ENCODE results near the gene CHFR.
"Not testable (repeated sequence)": the region's sequence is repeated elsewhere in the genome, so short reads cannot be mapped to it uniquely, and the experiment has no call there.

Gene CHFR

DNA sequence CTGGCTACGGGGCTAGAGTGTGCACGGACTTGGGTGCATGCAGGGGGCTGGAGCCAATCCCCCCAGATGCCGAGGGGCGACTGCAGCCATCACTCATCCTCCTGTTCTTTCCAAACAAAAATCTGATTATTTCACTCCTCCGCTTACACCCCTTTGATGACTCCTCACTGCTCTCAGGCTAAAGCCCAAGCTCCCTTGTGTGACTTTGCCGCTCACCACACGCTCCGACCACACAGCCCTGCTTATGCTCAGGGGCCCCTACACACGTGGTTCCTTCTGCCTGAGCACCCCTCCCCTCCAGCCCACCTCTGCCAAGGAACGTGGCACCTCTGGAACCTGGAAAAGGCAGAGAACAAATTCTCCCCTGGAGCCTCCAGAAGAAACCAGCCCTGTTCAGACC, 13.7 kb downstream of the CHFR start:
- no peak for DNase-seq

DNA sequence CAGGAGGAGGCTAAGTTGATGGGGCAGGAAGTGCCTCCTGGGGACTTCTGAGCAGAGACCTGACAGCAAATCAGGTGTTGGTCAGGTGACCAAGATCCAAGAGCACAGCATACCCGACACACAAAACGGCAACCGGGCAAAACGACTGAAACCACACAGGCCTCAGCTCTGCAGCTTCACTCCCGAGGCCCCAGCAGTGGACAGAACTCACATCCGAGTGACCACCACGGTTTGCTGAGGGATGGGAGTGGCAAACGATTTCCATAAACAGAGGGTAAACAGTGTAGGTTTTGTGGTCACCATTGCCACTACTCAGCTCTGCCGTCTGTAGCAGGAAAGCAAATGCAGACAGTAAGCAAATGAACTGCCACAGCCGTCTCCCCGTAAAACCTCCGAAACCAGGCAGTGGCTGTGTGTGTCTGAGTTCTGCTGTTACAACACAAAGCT, 14.4 kb downstream of the CHFR start:
- no peak for DNase-seq

DNA sequence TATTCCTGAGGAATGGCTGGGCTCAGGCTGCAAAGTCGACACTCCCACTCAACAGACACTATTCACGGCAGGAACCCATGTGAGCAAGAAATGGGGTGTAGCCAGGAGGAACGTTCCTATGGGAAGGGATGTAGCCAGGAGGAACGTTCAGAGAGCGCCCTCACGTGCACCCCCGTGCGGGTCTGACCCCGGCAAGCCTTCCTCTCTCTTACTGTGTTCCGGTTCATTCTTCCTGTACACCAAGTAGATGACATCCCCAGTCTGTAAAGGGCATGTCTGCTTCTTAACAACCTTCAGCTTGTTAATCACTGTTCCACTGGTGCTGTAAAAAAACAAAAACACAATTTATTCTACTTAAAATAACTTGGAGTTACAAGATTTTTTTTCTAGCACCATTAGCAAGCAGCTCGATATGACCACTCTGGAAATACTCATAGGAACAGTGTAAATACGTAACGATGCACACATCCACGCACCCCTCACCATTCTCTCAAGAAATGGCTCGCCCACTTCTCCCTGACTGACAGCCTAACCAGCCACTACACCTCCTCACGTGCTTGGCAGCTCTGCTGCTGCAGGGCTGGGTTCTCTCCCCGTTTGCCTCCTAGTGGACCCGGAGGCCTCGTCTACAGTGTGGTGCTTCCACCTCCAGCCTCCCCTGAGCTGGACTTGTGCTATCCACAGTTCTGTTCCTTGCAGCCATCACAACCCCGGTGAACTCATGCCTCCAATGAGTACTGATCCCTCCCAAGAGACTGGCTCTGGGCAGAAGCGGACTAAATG, 15.1 kb downstream of the CHFR start:
- no peak for DNase-seq

DNA sequence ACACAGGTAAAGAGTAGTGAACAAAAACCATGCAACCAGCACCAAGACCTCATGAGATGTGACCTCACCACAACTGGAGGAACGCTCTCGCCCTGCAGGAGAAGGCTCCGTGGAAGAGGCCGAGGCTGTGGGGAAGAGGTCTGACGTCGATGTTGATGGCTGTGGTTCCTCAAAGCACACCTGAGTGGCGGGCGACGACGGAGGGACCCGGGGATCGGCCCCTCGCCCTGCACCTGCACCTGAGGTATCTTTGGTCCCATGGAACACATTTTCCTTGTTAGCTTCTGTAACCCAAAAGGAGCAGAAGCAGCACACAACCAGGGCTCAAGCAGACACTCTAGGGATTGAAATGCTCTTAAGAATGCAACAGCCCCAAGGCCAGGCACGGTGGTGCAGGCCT, 17.9 kb downstream of the CHFR start:
- no peak for DNase-seq

DNA sequence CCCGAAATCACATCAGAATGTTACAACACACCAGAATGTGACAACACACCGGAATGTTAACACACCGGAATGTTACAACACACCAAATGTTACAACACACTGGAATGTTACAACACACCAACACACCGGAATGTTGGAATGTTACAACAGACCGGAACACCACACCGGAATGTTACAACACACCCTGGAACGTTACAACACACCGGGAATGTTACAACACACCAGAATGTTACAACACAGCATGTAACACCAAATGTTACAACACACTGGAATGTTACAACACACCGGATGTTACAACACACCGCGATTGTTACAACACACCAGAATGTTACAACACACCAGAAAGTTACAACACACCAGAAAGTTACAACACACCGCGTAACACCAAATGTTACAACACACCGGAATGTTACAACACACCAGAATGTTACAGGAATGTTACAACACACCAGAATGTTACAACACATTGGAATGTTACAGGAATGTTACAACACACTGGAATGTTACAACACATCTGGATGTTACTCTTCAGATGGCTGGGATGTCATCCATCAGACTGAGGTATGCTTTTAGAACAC, 21.1 kb downstream of the CHFR start:
- no peak for DNase-seq

DNA sequence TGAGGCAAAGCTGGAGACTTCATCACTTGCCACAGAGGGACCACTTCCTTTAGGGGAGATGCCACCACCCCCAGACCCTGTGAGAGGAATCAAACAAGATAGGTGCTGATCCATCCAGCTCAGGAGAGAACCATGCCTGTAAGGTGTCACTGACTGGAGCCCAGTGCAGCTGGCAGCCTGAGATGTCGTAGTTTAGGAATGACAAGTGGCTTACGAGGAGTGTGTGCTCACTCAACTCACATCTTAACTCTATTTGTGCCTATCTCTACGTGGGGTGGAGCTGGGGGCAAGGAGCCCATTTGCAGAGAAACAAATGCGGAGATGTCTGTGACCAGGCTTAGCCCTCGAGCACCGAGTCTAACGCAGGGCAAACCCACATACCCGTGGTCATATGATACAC, 25.8 kb downstream of the CHFR start:
- DNase-seq: no peak

DNA sequence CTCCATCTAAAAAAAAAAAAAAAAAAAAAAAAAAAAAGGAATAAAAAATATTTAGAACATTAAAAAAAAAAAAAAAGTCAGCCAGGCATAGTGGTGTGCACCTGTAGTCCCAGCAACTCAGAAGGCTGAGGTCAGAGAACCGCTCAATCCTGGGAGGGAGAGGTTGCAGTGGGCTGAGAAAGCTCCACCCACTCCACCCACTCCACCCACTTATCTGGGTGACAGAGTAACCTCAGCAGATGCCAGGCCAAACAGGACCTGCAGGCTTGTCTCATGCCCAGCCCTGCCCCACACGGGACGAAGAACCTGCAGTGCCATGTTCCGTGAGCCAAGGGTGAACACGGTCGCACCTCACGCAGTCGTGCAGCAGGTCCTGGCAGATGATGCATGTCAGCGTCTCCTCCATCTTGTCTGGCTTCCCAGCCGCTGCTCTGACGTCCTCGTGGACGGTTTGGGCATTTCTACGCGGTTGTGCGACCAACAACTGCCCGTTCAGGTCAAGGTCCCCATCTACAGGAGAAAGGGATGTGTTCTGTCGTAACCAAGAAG, 28.6 kb downstream of the CHFR start:
- no peak for DNase-seq

DNA sequence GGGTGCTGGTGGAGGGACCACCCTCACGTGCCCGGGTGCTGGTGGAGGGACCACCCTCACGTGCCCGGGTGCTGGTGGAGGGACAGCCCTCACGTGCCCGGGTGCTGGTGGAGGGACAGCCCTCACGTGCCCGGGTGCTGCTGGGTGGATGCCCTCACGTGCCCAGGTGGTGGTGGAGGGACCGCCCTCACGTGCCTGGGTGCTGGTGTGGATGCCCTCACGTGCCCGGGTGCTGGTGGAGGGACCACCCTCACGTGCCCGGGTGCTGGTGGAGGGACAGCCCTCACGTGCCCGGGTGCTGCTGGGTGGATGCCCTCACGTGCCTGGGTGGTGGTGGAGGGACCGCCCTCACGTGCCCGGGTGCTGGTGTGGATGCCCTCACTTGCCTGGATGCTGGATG, 30.4 kb downstream of the CHFR start:
- DNase-seq: not testable (repeated sequence)

DNA sequence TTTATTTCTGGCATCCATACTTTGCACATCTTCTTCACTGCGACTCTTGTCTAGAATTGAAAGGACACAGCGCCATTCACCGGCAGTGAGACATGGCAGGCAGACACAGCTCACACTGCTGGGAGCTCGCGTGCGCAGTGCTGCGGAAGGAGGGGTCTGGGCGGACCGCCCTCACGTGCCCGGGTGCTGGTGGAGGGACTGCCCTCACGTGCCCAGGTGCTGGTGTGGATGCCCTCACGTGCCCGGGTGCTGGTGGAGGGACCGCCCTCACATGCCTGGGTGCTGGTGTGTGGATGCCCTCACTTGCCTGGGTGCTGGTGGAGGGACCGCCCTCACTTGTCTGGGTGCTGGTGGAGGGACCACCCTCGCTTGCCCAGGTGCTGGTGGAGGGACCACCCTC, 30.8 kb downstream of the CHFR start:
- DNase-seq: no peak

DNA sequence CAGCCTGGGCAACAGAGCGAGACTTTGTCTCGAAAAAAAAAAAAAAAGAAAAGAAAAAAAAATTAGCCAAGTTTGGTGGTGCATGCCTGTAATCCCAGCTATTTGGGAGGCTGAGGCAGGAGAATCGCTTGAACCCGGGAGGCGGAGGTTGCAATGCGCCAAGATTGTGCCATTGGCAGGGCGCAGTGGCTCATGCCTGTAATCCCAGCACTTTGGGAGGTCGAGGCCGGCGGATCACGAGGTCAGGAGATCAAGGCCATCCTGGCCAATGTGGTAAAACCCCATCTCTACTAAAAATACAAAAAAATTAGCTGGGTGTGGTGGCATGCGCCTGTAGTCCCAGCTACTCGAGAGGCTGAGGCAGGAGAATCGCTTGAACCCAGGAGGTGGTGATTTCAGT, 32.2 kb downstream of the CHFR start:
- not testable (repeated sequence) for DNase-seq

DNA sequence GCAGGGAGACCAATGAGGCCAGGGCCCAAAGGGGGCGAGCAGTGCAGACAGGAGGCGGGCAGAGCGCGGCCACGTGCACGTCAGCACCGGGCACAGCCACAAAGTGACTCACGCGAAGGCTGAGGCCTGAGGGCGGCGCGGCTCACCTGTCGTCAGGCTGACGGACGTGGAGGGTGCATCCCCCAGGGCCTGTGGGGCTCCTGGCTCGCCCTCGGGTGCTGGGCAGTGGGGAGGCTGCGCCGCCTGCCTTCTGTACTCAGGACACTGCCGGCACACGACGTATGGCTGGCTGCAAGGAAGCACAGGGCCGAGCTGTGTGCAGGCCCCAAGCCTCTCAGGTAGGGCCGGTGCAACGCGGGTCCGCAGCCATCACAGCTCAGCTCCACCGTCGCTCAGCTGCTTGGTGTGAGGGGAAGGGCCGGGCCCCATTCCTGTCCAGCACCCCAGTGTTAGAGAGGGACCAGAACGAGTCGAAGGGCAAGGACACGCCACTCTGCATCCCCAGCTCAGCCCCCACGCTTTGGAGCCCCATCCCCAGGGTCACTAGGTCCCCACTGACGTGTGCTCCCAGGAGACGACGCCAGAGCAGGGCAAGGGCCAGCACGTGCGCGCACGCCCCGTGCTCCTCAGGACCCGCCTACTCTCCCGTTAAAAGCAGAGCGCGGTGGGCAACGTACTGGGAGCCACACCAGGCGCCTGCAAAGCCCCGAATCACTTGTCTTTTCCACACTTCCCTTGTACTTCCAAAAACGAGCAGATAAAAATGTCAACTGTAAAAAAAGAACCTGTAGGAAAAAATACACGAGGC, 33.9 kb downstream of the CHFR start:
- DNase-seq: no peak

DNA sequence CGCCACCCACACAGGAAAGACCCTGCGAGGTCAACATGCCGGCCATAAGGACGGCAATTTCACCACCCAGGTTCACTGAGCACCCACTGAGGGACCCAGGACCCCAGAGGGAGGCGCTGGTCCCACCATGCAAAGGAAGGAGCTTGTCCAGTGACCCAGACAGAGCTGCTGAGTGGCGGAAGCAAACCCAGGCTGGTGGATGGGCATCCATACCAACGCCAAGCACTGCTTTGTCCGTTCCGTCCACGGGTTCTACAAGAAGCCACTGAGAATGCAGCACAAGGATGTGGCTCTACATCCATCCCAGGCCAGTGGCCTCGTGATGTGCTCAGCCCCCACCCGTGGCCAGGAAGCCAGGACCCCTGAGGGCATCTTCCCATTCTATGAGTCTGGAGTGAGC, 34.9 kb downstream of the CHFR start:
- DNase-seq: no peak

DNA sequence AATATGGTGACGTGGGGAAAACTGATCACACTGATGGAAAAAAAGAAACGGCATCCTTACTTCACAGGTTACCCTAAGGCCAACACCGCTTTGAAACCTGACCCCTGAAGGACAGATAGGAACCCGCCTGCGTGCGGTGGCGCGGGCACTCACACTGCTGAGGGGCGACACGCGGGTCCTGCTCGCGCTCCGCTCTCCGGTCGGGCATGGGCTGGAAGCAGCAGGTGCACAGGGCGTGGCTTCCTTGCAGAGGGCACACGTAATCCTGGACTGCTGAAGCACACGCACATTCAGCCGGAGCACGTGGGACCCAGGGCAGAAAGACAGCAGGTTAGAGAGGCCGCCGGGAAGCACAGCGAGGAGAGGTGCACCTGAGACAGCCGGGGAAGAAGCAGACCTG, 35.9 kb downstream of the CHFR start:
- no peak for DNase-seq

DNA sequence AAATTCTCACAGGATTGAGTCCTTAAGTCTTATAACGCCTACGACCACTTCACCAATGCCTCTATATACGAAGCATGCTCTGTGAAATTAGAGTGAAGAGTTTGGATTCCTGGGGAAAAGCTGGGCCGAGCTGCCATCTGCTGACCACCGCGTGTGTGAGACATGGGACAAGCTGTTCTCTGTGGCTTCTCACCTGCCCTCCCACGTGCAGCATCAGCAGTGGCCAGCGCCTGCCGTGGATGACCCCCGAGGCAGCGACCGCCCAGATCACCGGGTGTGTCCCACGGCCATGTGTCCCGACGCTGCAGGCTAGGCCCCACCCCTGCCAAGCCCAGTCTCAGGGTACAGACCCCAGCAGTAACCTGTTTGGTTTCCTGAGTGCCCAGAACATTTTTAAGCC, 37.1 kb downstream of the CHFR start:
- no peak for DNase-seq

DNA sequence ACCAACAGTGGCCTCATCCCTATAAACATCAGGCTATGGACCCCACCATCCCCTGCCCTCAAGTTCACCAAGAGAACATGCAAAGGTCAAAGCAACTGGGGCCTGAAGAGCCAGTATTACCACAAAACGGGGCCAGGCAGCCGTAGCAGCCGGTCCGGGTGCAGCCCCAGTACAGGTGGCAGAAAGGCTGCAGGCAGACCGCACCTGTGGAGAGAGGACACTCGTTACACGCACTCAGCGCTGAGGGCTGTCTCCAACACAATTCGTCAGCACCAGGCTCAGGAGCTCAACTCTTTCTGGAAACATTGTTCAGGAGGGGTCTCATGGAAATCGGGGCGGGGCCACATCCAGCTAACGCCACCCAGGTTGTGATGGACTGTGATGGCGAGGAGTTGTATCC, 38.9 kb downstream of the CHFR start:
- no peak for DNase-seq

DNA sequence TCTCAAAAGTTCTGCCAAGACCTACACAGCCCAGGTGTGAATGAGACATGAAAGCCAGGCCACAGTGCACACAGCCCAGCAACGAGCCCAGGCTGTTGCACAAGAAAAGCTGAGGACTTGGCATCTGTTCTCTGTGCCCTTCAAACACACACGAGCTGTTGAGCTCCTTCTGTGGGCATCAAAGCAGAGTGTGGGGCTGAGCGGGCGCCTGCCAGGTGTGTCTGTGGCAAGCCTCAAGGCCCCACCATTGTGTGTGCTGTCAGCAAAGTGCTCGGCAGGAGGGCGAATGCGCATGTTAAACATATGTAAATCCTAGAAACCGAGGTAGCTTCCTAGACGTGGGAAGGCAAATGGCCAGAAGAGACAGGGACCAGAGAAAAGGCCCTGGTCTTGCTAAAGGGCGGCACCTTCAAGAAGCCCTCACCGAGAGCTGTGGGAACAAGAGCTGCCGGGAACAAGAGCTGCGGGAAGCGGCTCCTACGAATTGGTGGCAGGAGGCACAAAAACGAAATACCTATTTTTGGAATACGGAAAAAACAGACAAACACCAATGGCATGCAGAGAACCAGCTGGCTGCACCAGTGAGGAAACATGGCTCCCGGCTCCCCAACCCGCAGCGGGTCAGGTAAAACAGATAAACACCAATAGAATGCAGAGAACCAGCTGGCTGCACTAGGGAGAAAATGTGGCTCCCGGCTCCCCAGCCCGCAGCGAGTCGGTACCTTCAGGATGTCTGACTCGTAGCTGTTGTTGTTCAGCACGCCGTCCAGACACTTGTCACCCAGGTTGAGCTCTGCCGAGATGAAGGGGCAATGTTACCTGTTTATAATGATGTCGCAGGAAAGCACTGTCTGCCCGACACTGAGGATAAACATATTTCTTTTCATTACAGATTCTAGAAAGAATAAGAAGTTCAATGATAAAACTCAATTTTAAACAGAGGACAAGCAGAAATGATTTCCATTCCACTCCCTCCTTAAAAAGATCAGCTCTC, 39.7 kb downstream of the CHFR start:
- no peak for DNase-seq

DNA sequence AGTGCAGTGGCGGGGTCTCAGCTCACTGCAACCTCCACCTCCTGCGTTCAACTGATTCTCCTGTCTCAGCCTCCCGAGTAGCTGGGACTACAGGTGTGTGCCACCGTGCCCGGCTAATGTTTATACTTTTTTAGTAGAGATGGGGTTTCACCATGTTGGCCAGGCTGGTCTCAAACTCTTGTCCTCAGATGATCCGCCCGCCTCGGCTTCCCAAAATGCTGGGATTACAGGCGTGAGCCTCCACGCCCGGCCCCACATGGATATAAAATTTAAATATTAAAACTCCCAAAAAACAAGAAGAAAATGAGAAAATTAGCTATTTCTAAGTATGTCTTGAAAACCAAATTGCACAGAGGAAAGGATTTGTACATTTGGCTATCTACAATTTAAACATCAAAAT, 42.7 kb downstream of the CHFR start:
- not testable (repeated sequence) for DNase-seq

DNA sequence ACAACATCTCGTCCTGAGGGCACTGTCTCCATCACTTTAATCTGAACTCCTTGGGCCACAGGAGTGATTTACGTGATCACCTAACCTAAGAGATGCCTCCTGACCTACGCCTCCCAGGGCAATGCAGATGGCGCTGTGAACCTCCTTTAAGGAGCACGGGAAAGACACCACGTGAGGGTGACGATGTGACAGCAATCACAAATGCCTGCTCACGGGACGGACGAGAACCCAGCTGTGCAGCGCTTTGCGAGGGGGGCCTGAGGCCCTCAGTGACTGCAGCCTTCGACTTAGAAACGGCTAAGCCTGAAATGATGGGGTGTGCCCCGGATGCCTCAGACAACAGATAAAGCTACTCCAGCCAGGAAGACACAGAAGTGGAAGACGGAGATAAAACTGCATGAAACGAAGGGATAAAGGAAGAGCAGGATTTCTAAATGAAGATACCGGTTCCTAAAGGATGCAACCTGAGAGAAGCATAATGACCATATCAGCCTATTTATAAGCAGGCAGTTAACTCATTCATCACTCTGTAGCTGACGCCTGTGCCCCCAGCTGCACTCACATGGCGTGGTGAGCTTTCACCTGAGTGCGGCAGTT, 44.9 kb downstream of the CHFR start:
- no peak for DNase-seq

DNA sequence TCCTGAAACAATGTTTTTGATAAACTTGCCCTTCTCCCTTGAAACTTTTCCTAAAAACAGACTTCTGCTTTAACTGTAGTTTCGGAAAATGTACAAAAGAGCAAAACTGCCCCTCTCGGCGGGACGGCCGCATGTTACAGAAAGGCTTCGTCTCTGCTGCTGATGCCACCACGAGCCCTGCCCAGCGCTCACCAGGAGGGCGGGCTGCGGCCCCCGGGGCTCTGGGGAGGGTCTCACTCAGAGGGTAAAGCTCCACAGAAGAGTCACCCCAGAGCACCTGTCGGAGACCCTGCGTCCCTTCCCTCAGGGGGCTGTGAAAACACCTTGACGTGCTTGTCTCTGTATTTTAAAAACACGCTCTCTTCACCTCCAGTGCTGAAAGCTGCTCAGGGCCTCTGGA, 46.3 kb downstream of the CHFR start:
- no peak for DNase-seq

DNA sequence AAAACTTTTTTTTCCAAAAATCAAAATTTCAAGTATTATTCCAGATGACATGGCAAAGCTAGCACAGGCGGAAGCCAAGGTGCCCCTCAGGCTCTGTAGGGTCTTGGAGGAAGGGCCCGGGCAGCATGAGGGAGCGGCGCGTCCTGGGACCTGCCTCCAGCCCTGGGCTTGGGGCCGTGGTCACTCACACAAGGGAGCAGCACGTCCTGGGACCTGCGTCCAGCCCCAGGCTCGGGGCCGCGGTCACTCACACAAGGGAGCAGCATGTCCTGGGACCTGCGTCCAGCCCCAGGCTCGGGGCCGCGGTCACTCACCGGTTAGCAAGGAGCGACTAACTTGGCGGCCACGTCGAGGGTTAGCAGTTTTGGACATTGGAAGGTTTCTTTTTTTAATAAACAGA, 46.9 kb downstream of the CHFR start:
- DNase-seq: no peak

DNA sequence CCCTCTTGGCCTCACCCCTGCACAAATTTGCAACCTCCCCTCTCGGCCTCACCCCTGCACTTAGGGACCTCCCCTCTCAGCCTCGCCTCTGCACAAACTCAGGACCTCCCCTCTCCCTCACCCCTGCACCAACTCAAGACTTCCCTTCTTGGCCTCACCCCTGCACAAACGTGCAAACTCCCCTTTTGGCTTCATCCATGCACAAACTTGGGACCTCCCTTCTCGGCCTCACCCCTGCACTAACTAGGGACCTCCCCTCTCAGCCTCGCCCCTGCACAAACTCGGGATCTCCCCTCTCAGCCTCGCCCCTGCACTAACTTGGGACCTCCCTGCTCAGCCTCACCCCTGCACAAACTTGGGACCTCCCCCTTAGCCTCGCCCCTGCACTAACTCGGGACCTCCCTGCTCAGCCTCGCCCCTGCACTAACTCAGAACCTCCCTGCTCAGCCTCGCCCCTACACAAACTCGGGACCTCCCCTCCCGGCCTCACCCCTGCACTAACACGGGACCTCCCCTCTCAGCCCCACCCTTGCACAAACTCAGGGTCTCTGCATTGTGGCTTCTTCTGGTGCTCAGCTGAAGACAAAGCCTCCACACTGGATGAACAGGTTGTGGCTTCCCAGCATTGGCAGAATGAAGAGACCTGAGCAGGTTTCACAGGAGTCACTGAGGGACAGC, 47.7 kb downstream of the CHFR start:
- no peak for DNase-seq

Data from activated naive CD4-positive, alpha-beta T cell treated with anti-CD3 and anti-CD28 coated beads, Interleukin-2, amount 50 U/mL, for 16 hours (primary cell).